Stomach (tissue), 4 donors: ENCODE results near the gene IL4R.

ENCODE experiments used
- EP300 ChIP-seq: sonication (generic); formaldehyde crosslinking; IDR thresholded peaks from one replicate; pipeline ENCODE4 v1.6.1; 2017; ENCODE audit warnings: antibody characterized with exemption
- POLR2A ChIP-seq, 4 donors: fragments of 450-650 bp; IDR thresholded peaks; one replicate each; pipeline ENCODE4 v1.6.1; 2016; ENCODE audit warnings: antibody characterized with exemption in 4 of 4, control low read depth in 2 of 4, mild to moderate bottlenecking in 1 of 4, moderate library complexity in 1 of 4
- TF ChIP-seq, protein P1 (sequence below), 7 experiments: fragments of 450-650 bp in 4 of 7; fragments of 200-600 bp in 3 of 7; sonication (generic) in 3 of 7; IDR thresholded peaks; one replicate each; pipeline ENCODE4 v1.5.1; 2016 to 2019; ENCODE audit warnings: antibody characterized with exemption in 7 of 7, control low read depth in 2 of 7, mild to moderate bottlenecking in 1 of 7

DNA sequence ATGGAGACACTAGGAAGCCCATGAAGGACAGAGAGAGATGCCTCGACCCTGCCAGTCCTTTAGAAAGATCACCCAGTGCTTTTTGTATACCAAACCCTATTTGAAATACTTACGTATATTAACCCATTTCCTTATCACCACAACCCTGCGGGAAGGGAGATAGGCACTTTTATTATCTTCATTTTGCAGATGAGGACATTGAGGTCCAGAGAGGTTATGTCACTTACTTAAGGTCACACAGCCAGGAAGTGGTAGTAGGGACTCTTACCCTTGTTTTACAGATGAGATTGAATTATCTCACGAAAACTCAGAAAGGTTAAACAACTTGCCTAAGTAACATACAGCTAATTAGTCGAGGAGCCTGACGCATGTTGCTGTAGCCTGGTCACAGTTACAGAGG is 38.2 kb downstream of the IL4R start:
- TF ChIP-seq, protein P1, sequence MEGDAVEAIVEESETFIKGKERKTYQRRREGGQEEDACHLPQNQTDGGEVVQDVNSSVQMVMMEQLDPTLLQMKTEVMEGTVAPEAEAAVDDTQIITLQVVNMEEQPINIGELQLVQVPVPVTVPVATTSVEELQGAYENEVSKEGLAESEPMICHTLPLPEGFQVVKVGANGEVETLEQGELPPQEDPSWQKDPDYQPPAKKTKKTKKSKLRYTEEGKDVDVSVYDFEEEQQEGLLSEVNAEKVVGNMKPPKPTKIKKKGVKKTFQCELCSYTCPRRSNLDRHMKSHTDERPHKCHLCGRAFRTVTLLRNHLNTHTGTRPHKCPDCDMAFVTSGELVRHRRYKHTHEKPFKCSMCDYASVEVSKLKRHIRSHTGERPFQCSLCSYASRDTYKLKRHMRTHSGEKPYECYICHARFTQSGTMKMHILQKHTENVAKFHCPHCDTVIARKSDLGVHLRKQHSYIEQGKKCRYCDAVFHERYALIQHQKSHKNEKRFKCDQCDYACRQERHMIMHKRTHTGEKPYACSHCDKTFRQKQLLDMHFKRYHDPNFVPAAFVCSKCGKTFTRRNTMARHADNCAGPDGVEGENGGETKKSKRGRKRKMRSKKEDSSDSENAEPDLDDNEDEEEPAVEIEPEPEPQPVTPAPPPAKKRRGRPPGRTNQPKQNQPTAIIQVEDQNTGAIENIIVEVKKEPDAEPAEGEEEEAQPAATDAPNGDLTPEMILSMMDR (IDR thresholded peaks at IDR 0.05), result no peak
- TF ChIP-seq EP300, result no peak
- TF ChIP-seq POLR2A (IDR thresholded peaks at IDR 0.05), result no peak
